Measurements from ENCODE around the gene TMPRSS15.

The TMPRSS15 gene

DNA sequence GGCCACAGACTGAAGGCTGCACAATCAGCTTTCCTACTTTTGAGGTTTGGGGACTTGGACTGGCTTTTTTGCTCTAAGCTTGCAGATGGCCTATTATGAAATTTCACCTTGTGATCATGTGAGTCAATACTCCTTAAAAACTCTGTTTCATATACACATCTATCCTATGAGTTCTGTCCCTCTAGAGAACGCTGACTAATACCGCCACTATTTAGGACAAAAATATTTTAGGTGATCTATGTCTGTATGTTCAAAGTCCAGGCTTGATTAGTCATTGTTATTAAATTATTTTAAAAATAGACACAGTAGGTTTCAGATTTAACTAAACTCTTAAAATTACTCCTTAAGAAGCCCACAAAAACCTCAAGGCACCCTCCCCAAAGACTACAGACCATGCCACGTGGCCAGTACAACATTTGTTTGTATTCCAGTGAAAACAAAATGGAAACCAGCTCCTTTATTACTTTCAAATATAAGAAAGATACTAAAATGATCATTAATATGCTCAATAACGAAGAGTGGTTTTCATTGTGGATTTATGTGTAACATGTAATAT is 63.1 kb downstream of the TMPRSS15 start:
- no peak for DNase-seq

DNA sequence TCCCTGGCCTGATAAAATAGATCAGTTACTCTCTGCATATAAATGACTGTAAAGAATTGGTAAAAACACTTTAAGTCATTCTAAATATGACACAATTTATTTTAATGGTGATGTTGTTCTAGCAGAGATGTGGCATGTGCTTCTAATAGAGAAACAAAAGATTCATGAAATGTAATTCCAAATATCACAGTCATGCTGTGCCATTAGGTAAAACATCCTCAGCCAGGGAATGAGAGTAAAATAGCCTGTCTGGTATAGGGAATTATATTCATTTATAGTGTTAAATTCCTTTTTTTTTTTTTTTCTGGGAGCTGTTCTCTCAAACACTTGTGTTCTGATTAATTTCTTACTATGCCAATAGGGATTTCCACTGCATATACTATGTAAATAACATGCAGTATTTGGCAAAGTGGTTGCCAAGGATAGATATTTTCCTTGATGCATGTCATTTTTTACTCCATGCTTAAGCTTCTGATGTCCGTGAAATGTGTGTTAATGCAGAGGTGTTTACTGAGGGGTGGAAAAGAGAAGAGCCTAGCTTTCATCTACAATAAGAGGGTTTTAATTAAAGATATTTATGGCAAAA is 67.8 kb downstream of the TMPRSS15 start:
- DNase-seq = no peak

DNA sequence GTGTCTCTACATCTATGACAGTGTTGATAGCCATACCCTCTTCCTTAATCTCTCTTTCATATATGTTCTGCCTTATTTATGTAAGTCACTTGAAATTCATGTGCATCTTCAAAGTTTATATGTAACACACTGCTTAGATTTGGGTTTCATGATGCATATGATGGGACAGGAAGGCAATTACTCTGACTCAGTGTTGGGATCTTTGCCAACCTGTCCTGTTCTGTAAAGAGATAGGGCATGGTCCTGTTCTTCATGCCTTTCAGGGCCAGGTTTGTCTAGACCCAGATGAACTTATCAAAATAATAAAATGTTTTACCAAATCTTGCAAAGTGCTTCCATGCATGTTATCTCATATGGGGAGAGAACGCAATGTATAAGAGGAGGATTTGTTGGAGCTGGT is 69.5 kb downstream of the TMPRSS15 start:
- no peak for DNase-seq

DNA sequence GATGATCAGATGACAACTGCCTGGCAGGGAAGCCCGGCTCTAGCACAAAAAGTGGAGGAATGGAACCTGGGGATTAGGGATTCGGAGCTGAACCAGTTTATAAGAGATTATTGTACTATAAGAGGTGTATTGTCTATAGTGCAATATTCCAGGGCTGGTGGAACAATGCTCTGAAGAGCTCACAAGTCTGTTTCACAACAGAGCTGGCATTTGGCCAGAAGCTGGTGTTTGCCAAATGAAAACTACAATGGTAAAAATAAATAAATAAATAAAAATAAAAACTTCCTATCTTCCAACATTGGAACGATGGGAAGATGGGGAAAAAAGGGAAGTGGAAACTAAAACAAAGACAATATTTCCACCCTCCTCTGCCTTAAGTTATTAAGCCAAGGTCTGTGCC is 85.4 kb downstream of the TMPRSS15 start:
- no peak for DNase-seq

DNA sequence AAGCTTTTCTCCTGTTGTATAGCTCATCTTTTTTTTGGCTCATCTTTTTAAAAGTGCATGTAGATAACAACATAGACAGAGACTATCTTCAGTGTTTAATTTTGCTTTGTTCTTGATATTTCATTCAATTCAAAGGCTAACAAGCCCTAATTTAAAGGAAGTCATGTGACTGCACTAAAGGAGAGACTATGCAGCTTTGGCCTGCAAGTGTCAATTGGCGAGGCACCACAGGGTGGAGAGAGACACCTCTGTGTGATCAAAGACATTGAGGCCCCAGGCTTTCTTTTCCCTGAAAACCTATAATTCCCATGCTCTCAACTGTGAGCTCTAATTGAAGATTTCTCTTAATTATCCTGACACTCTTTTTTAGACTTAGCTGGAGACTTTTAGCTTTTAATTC is 105.4 kb downstream of the TMPRSS15 start:
- DNase-seq = no peak

DNA sequence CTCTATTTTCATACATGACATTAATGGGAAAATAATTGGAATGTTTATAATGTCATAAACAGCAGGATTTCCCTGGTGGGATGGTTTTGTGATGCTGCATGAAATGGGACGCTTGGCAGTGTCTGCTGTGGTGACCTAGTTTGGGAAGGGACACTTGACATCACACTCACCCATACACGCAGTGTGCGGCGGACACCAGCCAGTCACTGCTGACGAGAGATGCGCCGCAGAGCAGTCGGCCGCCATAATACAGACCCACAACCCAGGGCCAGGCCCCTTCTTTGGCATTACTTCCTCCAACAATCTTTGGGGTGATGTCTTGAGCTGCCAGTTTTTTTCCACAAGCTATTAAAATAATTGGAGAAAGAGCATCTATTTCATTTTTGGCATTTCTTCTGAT is 109.5 kb downstream of the TMPRSS15 start:
- no peak for DNase-seq

DNA sequence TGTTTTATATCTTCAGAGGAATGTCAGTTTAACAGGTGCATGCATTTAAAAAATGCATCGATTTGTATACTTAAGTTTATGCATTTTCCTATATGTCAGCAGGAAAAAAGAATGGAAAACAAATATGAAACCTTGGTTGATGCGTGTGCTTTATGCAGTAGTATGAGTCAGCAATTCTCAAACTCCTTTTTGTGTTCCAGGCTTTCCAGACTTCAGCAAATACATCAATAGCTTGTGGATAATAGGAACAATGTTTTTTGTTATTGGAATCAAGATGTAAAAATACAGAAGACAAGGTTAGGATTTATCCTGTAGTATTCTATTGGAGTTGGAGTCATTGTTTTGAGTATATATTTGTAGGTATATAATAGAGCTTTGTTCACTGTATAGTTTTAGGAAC is 113.7 kb downstream of the TMPRSS15 start:
- DNase-seq = no peak

DNA sequence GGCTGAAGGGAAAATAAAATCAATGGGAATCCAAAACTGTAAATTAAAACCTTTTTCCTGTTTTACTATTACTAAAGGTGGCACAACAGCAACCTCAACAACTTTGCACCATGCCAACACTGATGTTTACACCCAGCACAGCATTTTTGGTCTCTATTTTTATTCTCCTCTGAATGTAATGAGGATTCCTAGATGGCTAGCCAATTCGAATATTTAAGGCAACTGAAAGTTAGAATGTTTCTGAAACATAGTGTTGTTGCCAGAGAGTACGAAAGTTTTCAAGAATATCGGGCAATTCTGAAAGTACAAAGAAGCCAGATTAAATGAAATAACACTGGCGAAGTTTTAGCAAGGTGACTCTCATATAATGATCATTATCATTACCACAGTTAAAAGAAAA is 118.2 kb downstream of the TMPRSS15 start:
- no peak for DNase-seq

DNA sequence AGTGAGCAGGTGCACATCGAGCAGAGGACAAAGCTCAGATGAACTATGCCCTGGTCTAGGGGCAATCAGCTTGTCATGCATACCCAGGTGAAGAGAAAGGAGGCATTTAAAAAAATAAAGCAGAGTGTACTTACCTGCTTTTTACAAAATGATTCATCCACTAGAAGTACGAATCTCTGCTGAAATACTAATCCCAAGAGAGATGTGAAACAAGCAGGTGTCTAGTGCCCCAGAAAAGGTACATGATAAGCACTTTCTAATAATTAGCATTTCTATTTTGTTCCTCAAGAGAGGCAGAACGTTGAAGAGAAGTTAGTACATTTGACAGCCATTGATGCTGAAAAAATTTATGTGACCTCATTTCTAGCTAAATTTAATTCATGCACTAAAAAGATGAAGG is 127.8 kb downstream of the TMPRSS15 start:
- DNase-seq = no peak

DNA sequence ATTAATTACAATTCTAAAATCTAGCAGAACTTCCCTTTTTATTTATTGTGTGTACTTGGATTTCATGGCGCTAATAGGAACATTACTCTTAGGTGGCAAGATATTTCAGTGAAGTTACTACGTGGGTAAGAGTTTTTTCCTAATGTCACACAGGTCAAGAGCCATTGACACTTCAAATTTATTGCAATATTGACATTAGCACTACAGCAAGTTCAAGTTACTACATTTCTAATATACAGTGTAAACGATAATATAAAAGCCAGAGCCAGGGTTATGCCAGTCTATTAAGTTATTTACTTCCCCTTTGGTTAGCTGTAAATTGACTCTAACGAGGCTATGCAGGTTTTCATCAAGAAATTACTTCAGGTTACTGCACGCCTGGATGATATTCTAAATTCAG is 129.2 kb downstream of the TMPRSS15 start:
- DNase-seq = no peak

DNA sequence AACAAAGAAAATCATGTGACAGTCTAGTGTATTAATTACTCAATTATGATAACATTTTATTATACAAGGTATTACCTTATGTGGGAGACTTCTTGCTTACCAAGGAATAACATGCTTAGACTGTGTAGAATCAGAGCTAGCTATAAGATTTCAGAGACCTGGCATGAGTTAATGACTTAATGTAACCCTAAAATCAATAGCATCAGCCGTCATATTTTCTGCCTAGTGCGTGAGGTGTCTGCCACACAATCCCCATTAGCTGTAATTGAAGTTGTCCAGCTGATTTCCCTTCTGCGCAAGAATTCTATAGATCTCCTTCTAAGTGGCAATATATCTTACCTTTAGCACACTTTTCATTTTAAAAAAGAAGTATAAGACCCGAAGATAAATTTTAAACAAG is 130.2 kb downstream of the TMPRSS15 start:
- no peak for DNase-seq

DNA sequence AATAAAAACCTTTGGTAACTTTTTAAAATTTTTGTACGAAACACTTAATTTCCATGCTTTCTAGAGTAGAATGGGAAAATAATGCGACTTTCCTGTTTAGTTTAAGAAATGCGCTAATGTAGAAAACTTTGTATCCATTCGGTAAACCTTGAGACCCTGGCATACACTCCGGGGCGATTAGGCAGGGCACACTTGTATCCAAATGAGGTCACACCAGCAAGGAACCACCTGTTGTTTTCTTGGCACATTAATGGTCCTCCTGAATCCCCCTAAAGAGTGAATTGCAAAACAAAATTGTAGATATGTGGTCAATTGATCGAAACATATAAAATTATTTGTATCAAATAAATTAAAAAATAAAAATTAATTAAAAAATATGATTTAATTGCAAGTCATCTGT is 133.7 kb downstream of the TMPRSS15 start:
- no peak for DNase-seq

DNA sequence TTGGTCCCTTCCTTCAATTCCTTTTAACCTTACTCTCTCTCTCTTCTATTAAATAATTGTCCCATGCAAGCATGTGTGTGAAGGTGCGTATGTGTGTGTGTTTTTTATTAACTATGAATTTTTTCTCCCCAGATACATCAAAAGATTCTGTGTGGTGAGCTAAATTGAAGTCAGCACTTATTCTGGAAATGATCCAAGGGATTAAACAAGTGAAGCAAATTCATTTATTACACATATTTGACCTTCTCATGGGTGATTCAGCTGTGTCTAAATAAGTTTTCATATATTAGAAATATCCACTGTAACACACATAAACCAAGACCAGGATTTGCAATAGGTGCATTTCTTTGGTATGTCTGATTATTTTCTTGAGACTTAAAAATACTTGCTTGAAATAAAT is 134.7 kb downstream of the TMPRSS15 start:
- no peak for DNase-seq

DNA sequence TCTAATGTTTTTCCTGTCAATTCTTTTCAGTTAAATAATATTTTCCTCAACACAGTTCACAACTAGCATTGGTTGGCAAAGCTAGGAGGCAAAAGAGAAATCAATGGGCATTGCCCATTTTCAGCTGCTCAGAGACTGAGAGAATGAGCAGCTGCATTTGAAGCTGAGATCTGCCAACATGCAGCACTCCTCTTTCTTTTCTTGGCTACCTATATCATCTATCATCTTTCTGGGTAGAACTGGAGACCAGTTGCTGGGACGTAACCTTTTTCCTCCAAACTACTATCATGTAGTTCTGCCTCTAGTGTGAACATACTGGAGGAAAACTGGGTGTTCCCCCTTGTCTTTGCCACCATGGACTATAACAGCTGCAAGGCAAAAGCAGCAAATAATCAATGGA is 136.1 kb downstream of the TMPRSS15 start:
- no peak for DNase-seq

DNA sequence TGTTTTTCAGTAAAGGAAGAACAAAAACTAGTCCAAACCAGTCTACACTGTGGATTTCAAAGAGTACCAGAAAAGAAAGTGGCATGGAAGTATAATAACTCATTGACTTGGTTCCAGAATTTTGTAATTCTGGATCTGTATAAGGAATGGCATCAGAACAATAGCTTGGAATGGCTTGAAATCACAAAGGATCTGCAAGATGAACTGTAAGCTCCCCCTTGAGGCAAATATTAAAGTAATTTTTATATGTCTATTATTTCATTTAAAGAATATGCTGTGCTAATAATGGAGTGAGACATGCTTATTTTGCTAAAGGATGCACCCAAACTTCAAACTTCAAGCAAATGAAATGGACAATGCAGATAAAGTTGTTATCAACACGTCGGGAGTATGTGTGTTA is 137.6 kb downstream of the TMPRSS15 start:
- no peak for DNase-seq

DNA sequence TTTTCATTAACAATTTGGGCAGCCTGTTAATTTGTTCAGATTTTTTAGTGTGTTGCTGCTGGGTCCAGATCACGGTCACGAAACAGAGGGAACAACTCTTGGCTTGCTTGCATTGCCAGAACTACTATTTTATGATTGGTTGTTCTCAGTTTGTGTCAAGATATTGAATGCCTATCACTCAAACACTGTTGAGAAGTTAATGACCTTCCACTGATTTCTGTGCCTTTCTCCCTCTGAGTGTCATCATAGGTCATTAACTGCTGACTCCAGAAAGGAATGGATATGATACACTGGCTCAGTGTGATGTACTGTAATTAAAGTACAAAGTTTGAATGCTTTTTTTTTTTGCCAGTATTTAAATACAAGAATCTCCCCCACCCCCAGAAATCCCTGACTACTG is 149.8 kb downstream of the TMPRSS15 start:
- no peak for DNase-seq

DNA sequence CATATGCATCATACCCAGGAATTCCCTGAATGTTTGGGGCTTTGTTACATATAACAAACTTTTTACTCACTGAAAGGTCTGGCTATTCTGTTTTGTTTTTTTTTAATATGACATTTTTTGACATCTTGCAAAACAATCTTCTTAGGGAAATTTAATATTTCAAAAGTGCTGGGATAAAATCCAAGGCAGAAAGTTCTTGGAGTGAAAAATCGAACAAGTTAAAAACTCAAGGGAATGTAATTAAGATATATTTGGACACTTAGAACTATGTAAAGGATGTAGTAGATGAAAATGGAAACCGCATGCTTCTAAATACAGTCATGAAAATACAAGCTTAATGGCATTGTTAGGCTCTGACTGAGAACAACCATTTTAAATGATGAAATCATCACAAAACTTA is 150.4 kb downstream of the TMPRSS15 start:
- no peak for DNase-seq

DNA sequence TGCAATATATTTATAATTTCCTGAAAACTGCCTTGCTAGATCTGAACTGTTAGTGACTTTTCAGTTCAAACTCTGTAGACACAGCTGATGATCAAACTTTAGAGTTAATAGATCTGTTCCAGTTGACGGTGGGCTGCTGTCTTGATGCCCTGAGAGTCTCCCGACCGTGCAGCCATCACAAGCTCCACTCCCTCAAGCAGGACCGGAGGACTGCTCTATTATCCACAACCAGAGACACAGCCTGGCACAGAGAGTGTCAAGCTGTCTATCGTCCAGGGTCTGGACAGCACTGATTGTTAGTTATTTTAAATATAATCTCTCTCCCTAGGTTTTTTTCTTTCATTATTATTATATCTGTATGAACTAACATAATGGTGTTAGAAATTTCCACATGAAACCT is 150.9 kb downstream of the TMPRSS15 start:
- no peak for DNase-seq

DNA sequence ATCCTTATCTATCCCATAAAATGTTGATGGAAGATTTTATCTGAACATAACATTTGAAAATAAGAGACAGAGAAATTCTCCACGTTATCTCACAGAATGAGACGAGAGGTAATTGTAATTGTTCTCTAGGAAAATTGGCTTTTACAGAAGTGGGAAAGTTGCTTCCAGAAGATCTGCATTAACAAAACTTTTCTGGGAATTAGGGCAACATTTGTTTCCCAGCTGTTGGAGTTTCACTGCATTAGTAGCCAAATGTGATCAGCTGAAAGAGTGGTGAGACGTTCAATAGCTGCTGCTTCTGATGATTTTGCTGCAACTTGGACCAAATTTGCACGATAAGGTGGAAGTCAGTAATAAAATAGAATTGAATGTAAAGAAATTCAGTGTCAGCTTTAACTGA is 151.3 kb downstream of the TMPRSS15 start:
- no peak for DNase-seq

DNA sequence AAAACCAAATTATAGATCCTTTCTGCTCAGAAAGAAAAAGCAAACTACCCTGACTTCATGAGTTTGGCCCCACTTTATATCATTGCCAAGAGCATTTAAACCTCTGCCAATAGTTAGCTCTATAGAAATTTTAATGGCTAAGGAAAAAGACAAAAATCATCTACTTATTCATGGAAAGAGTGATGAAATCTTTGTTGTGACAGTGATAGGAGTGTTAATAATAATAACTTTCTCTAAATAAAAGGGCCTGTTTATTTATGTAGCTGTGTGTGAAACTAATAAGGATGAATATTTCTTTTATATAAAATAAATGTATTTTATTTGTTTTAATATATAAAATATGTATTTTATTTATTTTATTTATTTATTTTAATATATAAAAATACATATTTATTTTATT is 152.5 kb downstream of the TMPRSS15 start:
- DNase-seq = no peak

DNA sequence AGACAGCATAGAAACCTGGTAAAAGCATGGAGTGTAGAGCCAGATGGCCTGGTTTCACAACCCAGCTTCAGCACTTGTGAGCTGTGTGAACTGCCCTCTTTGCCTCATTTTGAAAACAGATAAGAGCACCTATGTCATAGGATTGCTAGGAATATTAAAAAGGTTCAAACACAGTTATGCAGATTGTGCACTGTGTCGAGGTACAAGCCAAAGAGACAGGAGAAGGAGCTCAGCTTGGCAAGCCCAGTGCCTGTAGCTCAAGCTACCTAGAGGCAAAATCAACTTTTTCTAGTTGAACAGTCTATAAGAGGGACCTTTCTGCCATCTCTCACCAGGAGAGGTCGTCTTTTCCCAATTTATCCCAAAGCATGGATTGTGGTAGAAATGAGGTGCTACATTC is 153.9 kb downstream of the TMPRSS15 start:
- DNase-seq = no peak

DNA sequence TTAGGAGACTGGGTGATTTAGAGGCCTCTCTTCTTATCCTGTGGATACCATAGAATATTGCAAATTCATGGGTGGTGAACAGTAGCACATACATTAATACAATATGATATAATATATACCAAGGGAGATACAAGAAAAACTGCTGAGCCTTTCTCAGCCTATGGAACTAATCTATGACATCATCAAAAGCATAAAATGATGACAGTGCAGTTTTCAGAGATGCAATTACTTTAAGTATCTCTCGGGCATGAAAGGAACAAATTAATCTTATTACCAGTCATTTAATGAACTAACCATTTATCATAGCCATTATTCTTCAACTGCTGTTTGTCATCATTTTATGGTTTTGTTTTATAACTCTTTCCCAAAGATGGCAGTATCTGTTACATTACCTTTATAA is 155.4 kb downstream of the TMPRSS15 start:
- no peak for DNase-seq

DNA sequence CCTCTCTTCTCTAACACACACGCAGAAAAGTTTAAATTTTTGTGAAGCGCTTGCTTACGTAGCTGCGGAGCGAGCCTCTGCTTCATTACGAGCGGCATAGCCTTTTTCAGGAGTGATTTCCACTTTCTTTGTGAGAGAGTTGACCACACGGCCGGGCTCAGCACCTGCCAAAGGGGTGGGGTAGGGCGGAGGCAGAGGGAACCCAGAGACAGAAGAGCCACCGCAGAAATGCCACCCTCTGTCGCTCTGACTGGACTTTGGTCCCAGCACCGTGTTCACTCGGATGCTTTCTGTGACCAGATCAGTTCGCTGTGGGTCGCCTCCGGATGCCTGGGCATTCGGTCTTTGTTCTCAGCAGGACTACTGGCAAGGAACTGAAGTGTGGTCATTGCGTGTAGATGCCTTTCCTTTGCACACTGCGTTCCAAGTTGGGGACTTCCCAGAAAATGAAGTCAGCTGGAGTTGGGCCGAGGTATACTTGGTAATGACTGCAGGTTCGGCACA is 158.1 kb downstream of the TMPRSS15 start:
- DNase-seq = no peak

DNA sequence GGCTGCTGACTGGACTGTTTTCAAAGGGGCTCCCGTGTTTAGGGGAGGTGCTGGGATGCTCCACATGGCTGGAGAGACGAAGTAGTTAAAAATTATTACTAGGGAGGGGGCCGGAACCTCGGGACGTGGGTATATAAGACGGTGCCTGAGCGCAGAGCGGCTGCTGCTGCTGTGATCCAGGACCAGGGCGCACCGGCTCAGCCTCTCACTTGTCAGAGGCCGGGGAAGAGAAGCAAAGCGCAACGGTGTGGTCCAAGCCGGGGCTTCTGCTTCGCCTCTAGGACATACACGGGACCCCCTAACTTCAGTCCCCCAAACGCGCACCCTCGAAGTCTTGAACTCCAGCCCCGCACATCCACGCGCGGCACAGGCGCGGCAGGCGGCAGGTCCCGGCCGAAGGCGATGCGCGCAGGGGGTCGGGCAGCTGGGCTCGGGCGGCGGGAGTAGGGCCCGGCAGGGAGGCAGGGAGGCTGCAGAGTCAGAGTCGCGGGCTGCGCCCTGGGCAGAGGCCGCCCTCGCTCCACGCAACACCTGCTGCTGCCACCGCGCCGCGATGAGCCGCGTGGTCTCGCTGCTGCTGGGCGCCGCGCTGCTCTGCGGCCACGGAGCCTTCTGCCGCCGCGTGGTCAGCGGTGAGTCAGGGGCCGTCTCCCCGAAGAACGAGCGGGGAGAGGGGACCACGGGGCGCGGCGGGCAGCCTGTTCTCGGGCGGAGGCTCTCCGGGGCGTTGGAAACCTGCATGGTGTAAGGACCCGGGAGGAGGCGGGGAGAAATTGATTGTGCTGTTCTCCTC is 158.7 kb downstream of the TMPRSS15 start, which contains the start of gene CHODL:
Gene CHODL, plus strand, starts transcription at position 163 of the 793 bp plus-strand sequence. Its CDS starts 391 bp downstream, at position 554.
- no peak for DNase-seq

Measured in NCI-H1048 (cell line).